Liver (tissue), 9 donors: ENCODE measurements around the gene HYCC2. TPM values are rescaled to one million over a fixed set of nuclear protein-coding genes. Genes with fewer than 3 reads are reported as not detected.

Experiments used
- DNase-seq: peaks from one replicate; pipeline ENCODE4 v3.0.0-alpha.2; 2017; ENCODE audit warnings: low spot score
- H3K27ac ChIP-seq, 2 donors: one replicate each; pipeline ENCODE4 v1.7.0; 2013; ENCODE audit warnings: inconsistent platforms in 2 of 2, low read length in 2 of 2, control low read depth in 1 of 2, low read depth in 1 of 2, mild to moderate bottlenecking in 1 of 2
- H3K27me3 ChIP-seq, 4 donors: one replicate each; pipeline versions ENCODE4 v1.6.1 to v1.7.0; 2013; ENCODE audit warnings: low read length in 3 of 4, inconsistent platforms in 1 of 4, mild to moderate bottlenecking in 1 of 4, moderate library complexity in 1 of 4; ENCODE audit not compliant: control insufficient read depth in 4 of 4, insufficient read depth in 4 of 4
- H3K36me3 ChIP-seq, 4 donors: one replicate each; pipeline versions ENCODE4 v1.6.1 to v1.7.0; 2013; ENCODE audit warnings: low read length in 3 of 4, mild to moderate bottlenecking in 3 of 4, low read depth in 1 of 4, moderate library complexity in 1 of 4; ENCODE audit not compliant: control insufficient read depth in 4 of 4, insufficient read depth in 3 of 4
- H3K4me1 ChIP-seq, 4 donors: one replicate each; pipeline versions ENCODE4 v1.6.1 to v1.7.0; 2013; ENCODE audit warnings: low read length in 3 of 4, mild to moderate bottlenecking in 3 of 4, moderate library complexity in 1 of 4; ENCODE audit not compliant: control insufficient read depth in 4 of 4, insufficient read depth in 4 of 4
- H3K4me3 ChIP-seq, 3 donors: one replicate each; pipeline versions ENCODE4 v1.6.1 to v1.7.0; 2013; ENCODE audit warnings: low read length in 3 of 3, control low read depth in 1 of 3, low read depth in 1 of 3, mild to moderate bottlenecking in 1 of 3
- H3K9ac ChIP-seq, 2 donors: one replicate each; pipeline ENCODE4 v1.7.0; 2013; ENCODE audit warnings: low read length in 2 of 2, mild to moderate bottlenecking in 2 of 2, moderate library complexity in 2 of 2, control low read depth in 1 of 2, low read depth in 1 of 2
- H3K9me3 ChIP-seq, 4 donors: one replicate each; pipeline versions ENCODE4 v1.6.1 to v1.7.0; 2013; ENCODE audit warnings: low read length in 3 of 4; ENCODE audit not compliant: control insufficient read depth in 4 of 4
- EGR1 ChIP-seq, 2 donors: IDR thresholded peaks; 2 replicates each; pipeline ENCODE4 v1.6.1; 2016 to 2018; ENCODE audit warnings: antibody characterized with exemption in 2 of 2, low read depth in 2 of 2
- FOXA1 ChIP-seq: IDR thresholded peaks from 2 replicates; pipeline ENCODE4 v1.6.1; 2016; ENCODE audit warnings: antibody characterized with exemption
- FOXA2 ChIP-seq: IDR thresholded peaks from 2 replicates; pipeline ENCODE4 v1.6.1; 2016; ENCODE audit warnings: antibody characterized with exemption
- GABPA ChIP-seq, 2 donors: IDR thresholded peaks in 1 of 2; conservative IDR thresholded peaks in 1 of 2; 2 replicates each; pipeline ENCODE4 v1.6.1; 2016; ENCODE audit warnings: antibody characterized with exemption in 2 of 2, mild to moderate bottlenecking in 1 of 2, moderate library complexity in 1 of 2
- HNF4A ChIP-seq, 2 donors: conservative IDR thresholded peaks; 2 replicates each; pipeline ENCODE4 v1.6.1; 2016; ENCODE audit warnings: antibody characterized with exemption in 2 of 2, mild to moderate bottlenecking in 2 of 2
- HNF4G ChIP-seq: IDR thresholded peaks from 2 replicates; pipeline ENCODE4 v1.6.1; 2016; ENCODE audit warnings: antibody characterized with exemption
- JUND ChIP-seq, 2 donors: IDR thresholded peaks; 2 replicates each; pipeline ENCODE4 v1.6.1; 2016; ENCODE audit warnings: antibody characterized with exemption in 2 of 2
- NR2F2 ChIP-seq: IDR thresholded peaks from 2 replicates; pipeline ENCODE4 v1.6.1; 2016; ENCODE audit warnings: antibody characterized with exemption
- RAD21 ChIP-seq, 2 donors: IDR thresholded peaks; 2 replicates each; pipeline ENCODE4 v1.6.1; 2016; ENCODE audit warnings: antibody characterized with exemption in 2 of 2, mild to moderate bottlenecking in 2 of 2
- RXRA ChIP-seq, 2 donors: IDR thresholded peaks; 2 replicates each; pipeline ENCODE4 v1.6.1; 2017 to 2018; ENCODE audit warnings: antibody characterized with exemption in 2 of 2, mild to moderate bottlenecking in 1 of 2
- SP1 ChIP-seq: IDR thresholded peaks from 2 replicates; pipeline ENCODE4 v1.6.1; 2018; ENCODE audit warnings: antibody characterized with exemption, mild to moderate bottlenecking
- TAF1 ChIP-seq: conservative IDR thresholded peaks from 2 replicates; pipeline ENCODE4 v1.6.1; 2016; ENCODE audit warnings: antibody characterized with exemption, mild to moderate bottlenecking
- YY1 ChIP-seq: IDR thresholded peaks from 2 replicates; pipeline ENCODE4 v1.6.1; 2016; ENCODE audit warnings: antibody characterized with exemption, mild to moderate bottlenecking
- WGBS: extraction: QIAGEN DNeasy Blood & Tissue Kit; methylation state at CpG from one replicate; pipeline ENCODE4 v1.1.7; 2013; 5-methylcytosine and 5-hydroxymethylcytosine counted together
- polyA plus RNA-seq, 2 donors: library from polyadenylated mRNA; stranded (reverse) in 1 of 2; unstranded in 1 of 2; fragments of 200-250 nt in 1 of 2; fragments of >200 nt in 1 of 2; fragmentation: Nextera tagmentation in 1 of 2; extraction: Ambion mirVana in 1 of 2; gene quantifications; one replicate each; pipeline versions ENCODE4 v1.2.1 to v1.2.3, GENCODE V29; 2013 to 2015
- total RNA-seq, 2 donors: library from RNA; depleted of rRNA; stranded (reverse); fragments of >200 nt; gene quantifications; one replicate each; pipeline ENCODE4 v1.2.3, GENCODE V29; 2014
- TF ChIP-seq, protein P1 (sequence below): IDR thresholded peaks from 2 replicates; pipeline ENCODE4 v1.6.1; 2016; ENCODE audit warnings: antibody characterized with exemption
- TF ChIP-seq, protein P2 (sequence below): IDR thresholded peaks from 2 replicates; pipeline ENCODE4 v1.6.1; 2016; ENCODE audit warnings: antibody characterized with exemption
- TF ChIP-seq, protein P3 (sequence below): IDR thresholded peaks from 2 replicates; pipeline ENCODE4 v1.6.1; 2016; ENCODE audit warnings: antibody characterized with exemption
- TF ChIP-seq, protein P4 (sequence below): IDR thresholded peaks from 2 replicates; pipeline ENCODE4 v1.6.1; 2016; ENCODE audit warnings: antibody characterized with exemption, mild to moderate bottlenecking
- TF ChIP-seq, protein P5 (sequence below): fragments of 150-350 bp; IDR thresholded peaks from 2 replicates; pipeline ENCODE4 v1.5.1; 2017; ENCODE audit warnings: improper control_type of control experiment, low read depth, low read length; ENCODE audit not compliant: missing input control
- donor health status: healthy.
- donor health status: healthy.
- donor health status: healthy.
- donor health status: healthy.
- donor health status: healthy.

The HYCC2 gene
- total and polyA plus RNA-seq, 4 donors = 1.5 to 15.4 (median 5.8) TPM

DNA sequence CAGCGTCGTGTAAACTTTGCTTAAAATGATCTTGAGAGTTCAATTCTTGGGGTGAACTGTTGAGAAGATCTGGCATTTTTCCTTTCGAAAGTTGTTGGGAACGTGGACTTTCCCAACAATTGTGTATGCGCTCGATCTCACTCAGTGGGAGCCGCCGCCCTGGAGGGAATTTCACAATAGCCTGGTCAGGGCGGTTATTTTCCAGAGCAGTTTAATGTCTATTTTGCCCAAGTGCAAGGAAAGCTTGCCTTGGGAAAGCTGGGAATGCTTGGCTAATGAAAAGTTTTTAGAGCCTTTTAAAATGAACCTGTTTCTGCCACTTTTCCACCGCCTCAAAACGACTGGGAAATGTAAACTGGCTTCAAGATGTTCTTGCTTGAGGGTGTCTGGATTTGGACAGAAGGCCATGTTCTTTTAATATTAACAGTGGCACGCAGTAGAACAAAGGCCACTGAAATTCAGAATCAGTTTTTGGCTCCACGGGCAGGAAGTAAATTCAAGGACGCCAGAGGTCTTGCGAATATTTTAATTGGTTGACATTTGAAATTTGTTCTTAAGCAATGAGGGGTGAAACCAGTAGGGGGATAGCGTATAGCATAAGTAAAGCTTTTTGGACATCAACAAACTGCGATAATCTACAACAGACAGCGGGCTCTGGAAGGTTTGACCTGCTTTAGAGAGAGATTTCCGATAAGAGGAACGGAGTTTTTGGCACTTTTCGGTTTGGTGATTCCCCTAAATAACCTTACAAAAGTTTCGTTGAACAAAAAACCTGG lies 45.7 kb upstream of the HYCC2 start:
- H3K9me3 ChIP-seq = no peaks in the 10 kb centered on the region
- peak overlapping the region; percentile 98 to 99 for H3K27ac ChIP-seq
- no peak for TF ChIP-seq HNF4G
- TF ChIP-seq, protein P1, sequence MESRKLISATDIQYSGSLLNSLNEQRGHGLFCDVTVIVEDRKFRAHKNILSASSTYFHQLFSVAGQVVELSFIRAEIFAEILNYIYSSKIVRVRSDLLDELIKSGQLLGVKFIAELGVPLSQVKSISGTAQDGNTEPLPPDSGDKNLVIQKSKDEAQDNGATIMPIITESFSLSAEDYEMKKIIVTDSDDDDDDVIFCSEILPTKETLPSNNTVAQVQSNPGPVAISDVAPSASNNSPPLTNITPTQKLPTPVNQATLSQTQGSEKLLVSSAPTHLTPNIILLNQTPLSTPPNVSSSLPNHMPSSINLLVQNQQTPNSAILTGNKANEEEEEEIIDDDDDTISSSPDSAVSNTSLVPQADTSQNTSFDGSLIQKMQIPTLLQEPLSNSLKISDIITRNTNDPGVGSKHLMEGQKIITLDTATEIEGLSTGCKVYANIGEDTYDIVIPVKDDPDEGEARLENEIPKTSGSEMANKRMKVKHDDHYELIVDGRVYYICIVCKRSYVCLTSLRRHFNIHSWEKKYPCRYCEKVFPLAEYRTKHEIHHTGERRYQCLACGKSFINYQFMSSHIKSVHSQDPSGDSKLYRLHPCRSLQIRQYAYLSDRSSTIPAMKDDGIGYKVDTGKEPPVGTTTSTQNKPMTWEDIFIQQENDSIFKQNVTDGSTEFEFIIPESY = no peak
- TF ChIP-seq, protein P2, sequence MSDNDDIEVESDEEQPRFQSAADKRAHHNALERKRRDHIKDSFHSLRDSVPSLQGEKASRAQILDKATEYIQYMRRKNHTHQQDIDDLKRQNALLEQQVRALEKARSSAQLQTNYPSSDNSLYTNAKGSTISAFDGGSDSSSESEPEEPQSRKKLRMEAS = peak; percentile 51
- TF ChIP-seq, protein P3, sequence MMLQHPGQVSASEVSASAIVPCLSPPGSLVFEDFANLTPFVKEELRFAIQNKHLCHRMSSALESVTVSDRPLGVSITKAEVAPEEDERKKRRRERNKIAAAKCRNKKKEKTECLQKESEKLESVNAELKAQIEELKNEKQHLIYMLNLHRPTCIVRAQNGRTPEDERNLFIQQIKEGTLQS = peak; percentile 22
- TF ChIP-seq FOXA2 = no peak
- peak; percentile 22 to 33 for TF ChIP-seq RAD21 (IDR thresholded peaks at IDR 0.05)
- TF ChIP-seq GABPA (IDR thresholded peaks at IDR 0.05 in 1 of 2, conservative IDR thresholded peaks at IDR 0.05 in 1 of 2) = no peak
- TF ChIP-seq HNF4A (conservative IDR thresholded peaks at IDR 0.05) = peak; percentile 4 to 44
- TF ChIP-seq RXRA (IDR thresholded peaks at IDR 0.05) = peak in 1 of 2 donors; percentile 43
- TF ChIP-seq JUND (IDR thresholded peaks at IDR 0.05) = peak in 1 of 2 donors; percentile 25
- peak; percentile 60 for TF ChIP-seq TAF1
- TF ChIP-seq, protein P4, sequence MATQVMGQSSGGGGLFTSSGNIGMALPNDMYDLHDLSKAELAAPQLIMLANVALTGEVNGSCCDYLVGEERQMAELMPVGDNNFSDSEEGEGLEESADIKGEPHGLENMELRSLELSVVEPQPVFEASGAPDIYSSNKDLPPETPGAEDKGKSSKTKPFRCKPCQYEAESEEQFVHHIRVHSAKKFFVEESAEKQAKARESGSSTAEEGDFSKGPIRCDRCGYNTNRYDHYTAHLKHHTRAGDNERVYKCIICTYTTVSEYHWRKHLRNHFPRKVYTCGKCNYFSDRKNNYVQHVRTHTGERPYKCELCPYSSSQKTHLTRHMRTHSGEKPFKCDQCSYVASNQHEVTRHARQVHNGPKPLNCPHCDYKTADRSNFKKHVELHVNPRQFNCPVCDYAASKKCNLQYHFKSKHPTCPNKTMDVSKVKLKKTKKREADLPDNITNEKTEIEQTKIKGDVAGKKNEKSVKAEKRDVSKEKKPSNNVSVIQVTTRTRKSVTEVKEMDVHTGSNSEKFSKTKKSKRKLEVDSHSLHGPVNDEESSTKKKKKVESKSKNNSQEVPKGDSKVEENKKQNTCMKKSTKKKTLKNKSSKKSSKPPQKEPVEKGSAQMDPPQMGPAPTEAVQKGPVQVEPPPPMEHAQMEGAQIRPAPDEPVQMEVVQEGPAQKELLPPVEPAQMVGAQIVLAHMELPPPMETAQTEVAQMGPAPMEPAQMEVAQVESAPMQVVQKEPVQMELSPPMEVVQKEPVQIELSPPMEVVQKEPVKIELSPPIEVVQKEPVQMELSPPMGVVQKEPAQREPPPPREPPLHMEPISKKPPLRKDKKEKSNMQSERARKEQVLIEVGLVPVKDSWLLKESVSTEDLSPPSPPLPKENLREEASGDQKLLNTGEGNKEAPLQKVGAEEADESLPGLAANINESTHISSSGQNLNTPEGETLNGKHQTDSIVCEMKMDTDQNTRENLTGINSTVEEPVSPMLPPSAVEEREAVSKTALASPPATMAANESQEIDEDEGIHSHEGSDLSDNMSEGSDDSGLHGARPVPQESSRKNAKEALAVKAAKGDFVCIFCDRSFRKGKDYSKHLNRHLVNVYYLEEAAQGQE = peak; percentile 29
- peak; percentile 9 for TF ChIP-seq NR2F2
- peak; percentile 73 for TF ChIP-seq SP1
- TF ChIP-seq FOXA1 = no peak
- TF ChIP-seq, protein P5, sequence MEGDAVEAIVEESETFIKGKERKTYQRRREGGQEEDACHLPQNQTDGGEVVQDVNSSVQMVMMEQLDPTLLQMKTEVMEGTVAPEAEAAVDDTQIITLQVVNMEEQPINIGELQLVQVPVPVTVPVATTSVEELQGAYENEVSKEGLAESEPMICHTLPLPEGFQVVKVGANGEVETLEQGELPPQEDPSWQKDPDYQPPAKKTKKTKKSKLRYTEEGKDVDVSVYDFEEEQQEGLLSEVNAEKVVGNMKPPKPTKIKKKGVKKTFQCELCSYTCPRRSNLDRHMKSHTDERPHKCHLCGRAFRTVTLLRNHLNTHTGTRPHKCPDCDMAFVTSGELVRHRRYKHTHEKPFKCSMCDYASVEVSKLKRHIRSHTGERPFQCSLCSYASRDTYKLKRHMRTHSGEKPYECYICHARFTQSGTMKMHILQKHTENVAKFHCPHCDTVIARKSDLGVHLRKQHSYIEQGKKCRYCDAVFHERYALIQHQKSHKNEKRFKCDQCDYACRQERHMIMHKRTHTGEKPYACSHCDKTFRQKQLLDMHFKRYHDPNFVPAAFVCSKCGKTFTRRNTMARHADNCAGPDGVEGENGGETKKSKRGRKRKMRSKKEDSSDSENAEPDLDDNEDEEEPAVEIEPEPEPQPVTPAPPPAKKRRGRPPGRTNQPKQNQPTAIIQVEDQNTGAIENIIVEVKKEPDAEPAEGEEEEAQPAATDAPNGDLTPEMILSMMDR = peak; percentile 38
- TF ChIP-seq EGR1 (IDR thresholded peaks at IDR 0.05; ENCODE audit: low read depth in 2 of 2) = no peak
- TF ChIP-seq YY1 = no peak
- H3K4me1 ChIP-seq = peaks cover 5 to 39% (median 26%) of the 10 kb centered on the region in 4 donors
- under 1% methylated on average over 22 of the region's 22 CpGs for WGBS
- no peaks in the 10 kb centered on the region for H3K36me3 ChIP-seq
- peak overlapping the region; percentile 84 to 93 for H3K9ac ChIP-seq
- H3K4me3 ChIP-seq = peak overlapping the region; percentile 60 to 96 (median 82)
- DNase-seq = peak; percentile 64
- no peaks in the 10 kb centered on the region for H3K27me3 ChIP-seq
